SU-DHL-6 (cell line): ENCODE data around the gene MUC5B.
A peak's percentile ranks its signal among the peaks of the same experiment; 100 is the strongest.

Experiments used
- H2AFZ ChIP-seq: fragments of 200-600 bp; sonication (generic); 2 replicates; pipeline ENCODE4 v1.6.1; 2014; ENCODE audit warnings: low read depth, mild to moderate bottlenecking, moderate library complexity, mixed read lengths, antibody characterized with exemption, low read length; ENCODE audit not compliant: severe bottlenecking
- H3F3A ChIP-seq: fragments of 200-600 bp; shearing (Covaris generic); 2 replicates; pipeline ENCODE4 v1.6.0; 2016; ENCODE audit warnings: antibody characterized with exemption, mild to moderate bottlenecking; ENCODE audit not compliant: insufficient read depth
- H3K27ac ChIP-seq: fragments of 200-600 bp; sonication (generic); 2 replicates; pipeline ENCODE4 v1.5.1; 2016; ENCODE audit warnings: low read depth, mild to moderate bottlenecking, low read length, moderate library complexity, mixed read lengths
- H3K27me3 ChIP-seq: fragments of 200-600 bp; sonication (generic), shearing (Covaris generic); 2 replicates; pipeline ENCODE4 v1.6.0; 2014; ENCODE audit warnings: mild to moderate bottlenecking, low read length
- H3K36me3 ChIP-seq: fragments of 200-600 bp; sonication (generic); 2 replicates; pipeline ENCODE4 v1.6.1; 2014; ENCODE audit warnings: mild to moderate bottlenecking, low read length, mixed read lengths
- H3K4me2 ChIP-seq: fragments of 300-600, 200-600 bp; shearing (Covaris generic), sonication (generic); 2 replicates; pipeline ENCODE4 v1.6.0; 2014; ENCODE audit warnings: low read length, low read depth, mild to moderate bottlenecking; ENCODE audit not compliant: poor library complexity, severe bottlenecking
- H3K4me3 ChIP-seq: fragments of 200-600 bp; sonication (generic); 2 replicates; pipeline ENCODE4 v1.5.1; 2014; ENCODE audit warnings: antibody characterized with exemption, low read length, mild to moderate bottlenecking, mixed read lengths; ENCODE audit not compliant: insufficient read depth, poor library complexity, severe bottlenecking
- H3K79me2 ChIP-seq: fragments of 200-600 bp; sonication (generic); 2 replicates; pipeline ENCODE4 v1.6.1; 2014; ENCODE audit warnings: mild to moderate bottlenecking, low read length, moderate library complexity; ENCODE audit not compliant: insufficient read depth
- H3K9ac ChIP-seq: fragments of 200-600 bp; sonication (generic); 2 replicates; pipeline ENCODE4 v1.7.0; 2014; ENCODE audit warnings: mild to moderate bottlenecking, low read length
- H3K9me2 ChIP-seq: fragments of 200-600 bp; sonication (generic); replicated peaks from 2 replicates; pipeline ENCODE4 v1.6.1; 2014; ENCODE audit warnings: low read length; ENCODE audit not compliant: insufficient read depth
- H3K9me3 ChIP-seq: fragments of 200-600 bp; sonication (generic); 2 replicates; pipeline ENCODE4 v1.6.1; 2014; ENCODE audit warnings: low read length, mixed read lengths; ENCODE audit not compliant: insufficient read depth
- H4K20me1 ChIP-seq: fragments of 200-600 bp; sonication (generic); 2 replicates; pipeline ENCODE4 v1.6.1; 2014; ENCODE audit warnings: low read depth, mild to moderate bottlenecking, antibody characterized with exemption, low read length, moderate library complexity, mixed read lengths
- CTCF ChIP-seq: fragments of 200-600 bp; sonication (generic); IDR thresholded peaks from one replicate; pipeline ENCODE4 v1.5.1; 2017; ENCODE audit warnings: antibody characterized with exemption, mild to moderate bottlenecking, low read length, moderate library complexity; ENCODE audit not compliant: insufficient read depth, poor library complexity, severe bottlenecking
- EZH2phosphoT487 ChIP-seq: fragments of 200-600 bp; sonication (generic), shearing (Covaris generic); conservative IDR thresholded peaks from 2 replicates; pipeline ENCODE4 v1.6.1; 2018; ENCODE audit warnings: mild to moderate bottlenecking, antibody characterized with exemption, low read length, moderate library complexity, mixed read lengths

Gene MUC5B

GRCh38 chr11:1303126-1303821, 80.4 kb downstream of the MUC5B start:
- H3K36me3 ChIP-seq: no peaks in the 10 kb centered on the region

GRCh38 chr11:1303973-1304372, 81.1 kb downstream of the MUC5B start:
- no peak overlapping the region for H3K9ac ChIP-seq
- peaks cover 77% of the 10 kb centered on the region for H3K79me2 ChIP-seq
- TF ChIP-seq EZH2phosphoT487 (no peak), CTCF (no peak)

More at GRCh38 chr11:1303126-1303821, 80.4 kb downstream of the MUC5B start:
- Histone ChIP-seq H3K4me2 (no peak overlapping the region), H3K27me3 (no peaks in the 10 kb centered on the region), H2AFZ (no peak overlapping the region), H3K9me2 (no peaks in the 10 kb centered on the region), H3K9me3 (no peaks in the 10 kb centered on the region), H3F3A (no peaks in the 10 kb centered on the region), H3K9ac (no peak overlapping the region), H3K4me3 (no peak overlapping the region), H3K27ac (no peak overlapping the region), H4K20me1 (no peaks in the 10 kb centered on the region; the same call in 1 of the 2 replicates), H3K79me2 (peaks cover 77% of the 10 kb centered on the region)
- peak; percentile 17 for TF ChIP-seq CTCF
- no peak for TF ChIP-seq EZH2phosphoT487

GRCh38 chr11:1304380-1304779, 81.5 kb downstream of the MUC5B start:
- no peak for TF ChIP-seq CTCF
- TF ChIP-seq EZH2phosphoT487: no peak
- Histone ChIP-seq H3K4me2 (no peak overlapping the region), H3K79me2 (peaks cover 76% of the 10 kb centered on the region), H3K4me3 (no peak overlapping the region), H3K9me2 (no peaks in the 10 kb centered on the region), H3K27ac (no peak overlapping the region), H3K9ac (no peak overlapping the region), H3K36me3 (no peaks in the 10 kb centered on the region), H3K27me3 (no peaks in the 10 kb centered on the region), H2AFZ (no peak overlapping the region), H3F3A (no peaks in the 10 kb centered on the region), H4K20me1 (no peaks in the 10 kb centered on the region; the same call in 1 of the 2 replicates), H3K9me3 (no peaks in the 10 kb centered on the region)

More at GRCh38 chr11:1303973-1304372, 81.1 kb downstream of the MUC5B start:
- Histone ChIP-seq H3K36me3 (no peaks in the 10 kb centered on the region), H4K20me1 (no peaks in the 10 kb centered on the region; the same call in 1 of the 2 replicates), H3K27ac (no peak overlapping the region), H3K9me2 (no peaks in the 10 kb centered on the region), H2AFZ (no peak overlapping the region), H3K27me3 (no peaks in the 10 kb centered on the region), H3K4me3 (no peak overlapping the region), H3K4me2 (no peak overlapping the region), H3K9me3 (no peaks in the 10 kb centered on the region), H3F3A (no peaks in the 10 kb centered on the region)
